DMS153 treated with DMSO at 0.1 percent for 48 hours (cell line): ENCODE measurements around the gene FHAD1.
"Not testable (repeated sequence)": the region's sequence is repeated elsewhere in the genome, so short reads cannot be mapped to it uniquely, and the experiment has no call there.

Source experiments
- DNase-seq: peaks from one replicate; lab custom pipeline; 2025; ENCODE audit not compliant: unreplicated experiment; lab: John Stamatoyannopoulos, UW

The FHAD1 gene

GRCh38 chr1:15275921-15276683, 29.1 kb downstream of the FHAD1 start:
- no peak for DNase-seq

GRCh38 chr1:15276691-15277446, 29.8 kb downstream of the FHAD1 start:
- no peak for DNase-seq

GRCh38 chr1:15277447-15277838, 30.4 kb downstream of the FHAD1 start:
- no peak for DNase-seq

GRCh38 chr1:15277933-15278332, 30.9 kb downstream of the FHAD1 start:
- DNase-seq, result no peak

GRCh38 chr1:15279576-15280230, 32.7 kb downstream of the FHAD1 start:
- no peak for DNase-seq

- DNase-seq, result no peak
Observed at GRCh38 chr1:15280416-15280815, 33.4 kb downstream of the FHAD1 start.

GRCh38 chr1:15282038-15282437, 35.0 kb downstream of the FHAD1 start:
- DNase-seq, result no peak

GRCh38 chr1:15282810-15283474, 35.9 kb downstream of the FHAD1 start:
- DNase-seq, result no peak

GRCh38 chr1:15283526-15283925, 36.5 kb downstream of the FHAD1 start:
- DNase-seq, result no peak

GRCh38 chr1:15286452-15286851, 39.4 kb downstream of the FHAD1 start:
- no peak for DNase-seq

- no peak for DNase-seq
Observed at GRCh38 chr1:15287035-15287979, 40.3 kb downstream of the FHAD1 start.

GRCh38 chr1:15288173-15288926, 41.3 kb downstream of the FHAD1 start:
- no peak for DNase-seq

GRCh38 chr1:15289251-15289651, 42.2 kb downstream of the FHAD1 start:
- no peak for DNase-seq

GRCh38 chr1:15290382-15290781, 43.4 kb downstream of the FHAD1 start:
- DNase-seq, result no peak

- DNase-seq, result no peak
Observed at GRCh38 chr1:15295696-15296095, 48.7 kb downstream of the FHAD1 start.

GRCh38 chr1:15296585-15297321, 49.7 kb downstream of the FHAD1 start:
- no peak for DNase-seq

GRCh38 chr1:15297975-15298374, 51.0 kb downstream of the FHAD1 start:
- not testable (repeated sequence) for DNase-seq

GRCh38 chr1:15299179-15299578, 52.2 kb downstream of the FHAD1 start:
- no peak for DNase-seq

- no peak for DNase-seq
Observed at GRCh38 chr1:15299806-15300205, 52.8 kb downstream of the FHAD1 start.
